GM12872 (cell line): ENCODE data around the gene FSTL1.

Source experiments
- TF ChIP-seq, protein P1 (sequence below): IDR thresholded peaks from 3 replicates; pipeline ENCODE4 v1.5.1; 2011; ENCODE audit warnings: low read depth, mild to moderate bottlenecking, low read length, moderate library complexity; ENCODE audit not compliant: insufficient read depth

Gene FSTL1

DNA sequence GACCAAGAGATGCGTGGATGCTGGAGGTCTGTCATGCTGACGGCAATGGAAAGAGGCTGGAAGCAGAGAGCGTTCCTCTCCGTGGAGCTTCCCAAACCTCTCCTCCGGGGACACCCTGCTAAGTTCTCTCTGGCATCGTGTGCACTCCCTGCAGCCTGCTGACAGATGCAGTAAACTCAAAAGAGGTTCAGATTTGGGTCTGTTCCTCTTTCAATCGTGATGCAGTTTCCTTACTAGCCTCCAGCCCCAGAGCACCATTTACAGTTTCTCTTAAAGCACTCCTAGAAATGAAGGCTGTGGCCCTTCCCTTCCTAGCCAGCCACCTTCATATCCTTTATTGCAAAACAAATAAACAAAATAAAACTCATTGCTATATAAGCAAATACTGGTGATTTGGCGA is 54.3 kb downstream of the FSTL1 start:
- TF ChIP-seq, protein P1, sequence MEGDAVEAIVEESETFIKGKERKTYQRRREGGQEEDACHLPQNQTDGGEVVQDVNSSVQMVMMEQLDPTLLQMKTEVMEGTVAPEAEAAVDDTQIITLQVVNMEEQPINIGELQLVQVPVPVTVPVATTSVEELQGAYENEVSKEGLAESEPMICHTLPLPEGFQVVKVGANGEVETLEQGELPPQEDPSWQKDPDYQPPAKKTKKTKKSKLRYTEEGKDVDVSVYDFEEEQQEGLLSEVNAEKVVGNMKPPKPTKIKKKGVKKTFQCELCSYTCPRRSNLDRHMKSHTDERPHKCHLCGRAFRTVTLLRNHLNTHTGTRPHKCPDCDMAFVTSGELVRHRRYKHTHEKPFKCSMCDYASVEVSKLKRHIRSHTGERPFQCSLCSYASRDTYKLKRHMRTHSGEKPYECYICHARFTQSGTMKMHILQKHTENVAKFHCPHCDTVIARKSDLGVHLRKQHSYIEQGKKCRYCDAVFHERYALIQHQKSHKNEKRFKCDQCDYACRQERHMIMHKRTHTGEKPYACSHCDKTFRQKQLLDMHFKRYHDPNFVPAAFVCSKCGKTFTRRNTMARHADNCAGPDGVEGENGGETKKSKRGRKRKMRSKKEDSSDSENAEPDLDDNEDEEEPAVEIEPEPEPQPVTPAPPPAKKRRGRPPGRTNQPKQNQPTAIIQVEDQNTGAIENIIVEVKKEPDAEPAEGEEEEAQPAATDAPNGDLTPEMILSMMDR, result no peak

- TF ChIP-seq, protein P1, result no peak
Observed at GRCh38 chr3:120394347-120394746, 56.4 kb downstream of the FSTL1 start.

GRCh38 chr3:120393761-120394160 is 57.0 kb downstream of the FSTL1 start:
- TF ChIP-seq, protein P1, result no peak

- TF ChIP-seq, protein P1, result no peak
Observed at GRCh38 chr3:120393243-120393642, 57.5 kb downstream of the FSTL1 start.

GRCh38 chr3:120382941-120383447 is 67.8 kb downstream of the FSTL1 start:
- TF ChIP-seq, protein P1, result no peak

GRCh38 chr3:120381503-120381902 is 69.3 kb downstream of the FSTL1 start:
- TF ChIP-seq, protein P1, result no peak

- TF ChIP-seq, protein P1, result no peak
Observed at GRCh38 chr3:120370463-120370862, 80.3 kb downstream of the FSTL1 start.
